Measurements from ENCODE around the gene KCNQ1.

- TF ChIP-seq CTCF (conservative IDR thresholded peaks at IDR 0.05; ENCODE audit: low read length) (no peak), EZH2phosphoT487 (IDR thresholded peaks at IDR 0.05; ENCODE audit: borderline replicate concordance) (no peak)
Observed at GRCh38 chr11:2683806-2684205, 239.0 kb downstream of the KCNQ1 start.

Measured in Loucy (cell line).